LoVo (cell line): Measurements from ENCODE around the gene EFCAB13.

Experiments used
- DNase-seq: peaks from one replicate; pipeline ENCODE4 v3.0.0-alpha.2; 2016; ENCODE audit warnings: low spot score

The EFCAB13 gene

GRCh38 chr17:47295037-47295873 lies 28.5 kb upstream of the EFCAB13 start:
- DNase-seq = no peak

DNA sequence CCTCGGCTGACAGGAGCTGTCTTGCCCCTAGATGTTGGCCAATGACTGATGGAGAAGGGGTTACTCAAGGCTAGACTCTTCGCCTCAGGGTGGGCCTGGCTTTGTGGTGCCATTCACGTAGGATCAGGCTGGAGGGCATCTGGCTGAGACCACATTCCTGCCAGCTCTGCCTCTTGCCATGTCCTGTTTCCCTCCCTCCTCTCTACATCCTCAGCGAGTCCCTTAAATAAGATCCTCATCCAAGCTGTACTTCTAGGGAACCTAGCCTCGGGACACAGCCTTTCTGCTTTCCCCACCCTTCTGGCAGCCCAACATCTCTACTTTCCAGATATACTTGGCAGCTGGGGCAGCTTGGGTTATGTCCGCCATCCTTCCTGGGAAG lies 27.9 kb upstream of the EFCAB13 start:
- DNase-seq = no peak

DNA sequence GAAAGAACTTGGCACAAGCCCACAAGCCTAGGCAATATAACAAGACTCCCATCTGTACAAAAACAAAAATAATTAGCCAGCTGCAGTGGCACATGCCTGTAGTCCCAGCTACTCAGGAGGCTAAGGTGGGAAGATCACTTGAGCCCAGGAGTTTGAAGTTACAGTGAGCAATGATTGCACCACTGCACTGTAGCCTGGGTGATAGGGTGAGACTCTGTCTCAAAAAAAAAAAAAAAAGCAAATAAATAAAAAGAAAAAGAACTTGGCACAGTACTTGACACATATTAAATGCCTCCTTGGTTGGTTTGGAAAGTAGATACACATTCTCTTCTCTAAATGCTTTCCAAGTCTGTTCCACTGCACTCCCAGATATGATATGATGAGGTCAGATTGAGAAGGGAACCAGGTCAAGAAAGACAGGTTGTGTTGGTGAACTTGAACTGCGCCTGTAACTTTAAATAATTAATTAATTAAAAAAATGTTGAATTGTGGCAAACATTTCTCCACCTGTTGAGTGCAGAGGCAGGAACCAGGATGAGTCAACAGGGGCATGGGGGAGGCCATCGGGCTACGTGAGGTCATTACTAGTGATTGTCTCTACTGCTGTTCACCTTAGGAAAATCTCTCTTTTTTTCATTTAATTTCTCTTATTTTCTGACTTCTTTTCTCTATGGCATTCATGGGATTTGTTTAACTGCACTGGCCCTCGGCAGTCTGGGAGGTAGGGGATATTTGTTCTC lies 25.9 kb upstream of the EFCAB13 start:
- DNase-seq = no peak

GRCh38 chr17:47298712-47299111 lies 25.0 kb upstream of the EFCAB13 start:
- DNase-seq = no peak

GRCh38 chr17:47299239-47299910 lies 24.4 kb upstream of the EFCAB13 start:
- no peak for DNase-seq

GRCh38 chr17:47300718-47301117 lies 23.0 kb upstream of the EFCAB13 start:
- no peak for DNase-seq

GRCh38 chr17:47301161-47301560 lies 22.6 kb upstream of the EFCAB13 start:
- DNase-seq = no peak

DNA sequence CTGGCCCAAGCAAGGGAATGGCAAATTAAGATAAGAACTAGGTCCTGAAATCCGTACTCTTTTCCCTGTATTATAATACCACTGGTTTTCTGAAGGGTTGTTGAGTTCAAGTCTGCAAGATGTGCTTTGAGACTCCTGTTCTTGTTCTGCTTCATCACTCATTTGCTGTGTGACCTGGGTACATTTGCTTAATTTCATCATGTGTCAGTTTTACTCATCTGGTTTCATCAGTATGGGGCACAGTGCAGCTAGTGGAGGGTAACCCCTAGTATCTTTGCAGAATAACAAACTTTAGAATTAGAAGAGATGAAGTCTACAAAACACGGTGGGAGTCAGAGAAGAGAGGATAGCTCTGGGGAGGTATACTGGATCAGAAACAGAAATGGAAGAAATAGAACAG lies 21.9 kb upstream of the EFCAB13 start:
- DNase-seq = no peak

- no peak for DNase-seq
Measured at GRCh38 chr17:47304186-47304585, 19.6 kb upstream of the EFCAB13 start.

DNA sequence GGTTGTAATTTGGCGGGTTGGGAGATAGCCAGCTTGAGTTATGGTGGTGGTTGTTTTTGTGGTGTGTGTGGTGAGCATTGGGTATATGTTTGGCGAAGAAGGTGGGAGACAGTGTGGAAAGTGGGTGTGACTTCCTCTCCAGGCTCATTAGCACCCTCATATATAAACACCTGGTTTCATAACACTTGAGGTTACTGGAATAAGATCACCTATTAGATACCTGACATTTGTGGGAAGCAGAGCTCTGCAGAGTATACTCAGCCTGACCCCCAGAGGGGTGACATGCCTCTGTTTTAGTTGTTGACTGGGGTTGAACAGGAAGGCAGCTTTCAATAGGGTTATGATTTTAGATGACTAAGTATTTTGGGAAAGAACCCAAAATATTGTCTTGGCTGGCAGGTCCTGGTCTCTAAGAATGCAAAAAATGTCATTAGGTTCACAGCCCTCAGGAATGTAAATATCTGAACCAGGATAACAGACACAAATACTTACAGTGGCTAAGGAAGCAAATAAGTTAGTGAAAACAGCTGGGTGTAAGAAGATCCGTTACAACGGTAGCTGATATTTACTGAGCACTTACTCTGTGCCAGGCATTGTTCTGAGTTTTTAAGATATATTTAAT lies 18.3 kb upstream of the EFCAB13 start:
- peak; percentile 26 for DNase-seq

DNA sequence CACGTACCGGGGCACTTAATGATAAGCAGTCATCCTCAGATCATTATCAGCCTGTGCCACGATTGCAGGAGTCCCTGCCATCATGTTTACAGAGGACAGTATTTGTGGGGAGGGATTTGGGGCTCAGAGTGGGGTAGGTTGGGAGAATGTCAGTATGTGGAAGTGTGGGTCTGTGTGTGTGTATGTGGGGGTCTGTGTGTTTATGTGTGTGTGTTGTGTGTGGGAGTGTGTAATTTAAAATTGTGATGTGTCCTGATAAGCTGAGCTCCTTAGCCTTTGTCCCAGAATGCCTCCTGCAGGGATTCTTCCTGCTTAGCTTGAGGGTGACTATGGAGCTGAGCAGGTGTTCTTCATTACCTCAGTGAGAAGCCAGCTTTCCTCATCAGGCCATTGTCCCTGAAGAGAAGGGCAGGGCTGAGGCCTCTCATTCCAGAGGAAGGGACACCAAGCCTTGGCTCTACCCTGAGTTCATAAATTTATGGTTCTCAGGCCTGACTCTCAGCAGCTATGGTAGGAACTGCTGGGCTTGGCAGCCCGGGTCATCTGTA lies 13.5 kb upstream of the EFCAB13 start:
- DNase-seq = no peak

GRCh38 chr17:47311420-47311819 lies 12.3 kb upstream of the EFCAB13 start:
- DNase-seq = no peak

DNA sequence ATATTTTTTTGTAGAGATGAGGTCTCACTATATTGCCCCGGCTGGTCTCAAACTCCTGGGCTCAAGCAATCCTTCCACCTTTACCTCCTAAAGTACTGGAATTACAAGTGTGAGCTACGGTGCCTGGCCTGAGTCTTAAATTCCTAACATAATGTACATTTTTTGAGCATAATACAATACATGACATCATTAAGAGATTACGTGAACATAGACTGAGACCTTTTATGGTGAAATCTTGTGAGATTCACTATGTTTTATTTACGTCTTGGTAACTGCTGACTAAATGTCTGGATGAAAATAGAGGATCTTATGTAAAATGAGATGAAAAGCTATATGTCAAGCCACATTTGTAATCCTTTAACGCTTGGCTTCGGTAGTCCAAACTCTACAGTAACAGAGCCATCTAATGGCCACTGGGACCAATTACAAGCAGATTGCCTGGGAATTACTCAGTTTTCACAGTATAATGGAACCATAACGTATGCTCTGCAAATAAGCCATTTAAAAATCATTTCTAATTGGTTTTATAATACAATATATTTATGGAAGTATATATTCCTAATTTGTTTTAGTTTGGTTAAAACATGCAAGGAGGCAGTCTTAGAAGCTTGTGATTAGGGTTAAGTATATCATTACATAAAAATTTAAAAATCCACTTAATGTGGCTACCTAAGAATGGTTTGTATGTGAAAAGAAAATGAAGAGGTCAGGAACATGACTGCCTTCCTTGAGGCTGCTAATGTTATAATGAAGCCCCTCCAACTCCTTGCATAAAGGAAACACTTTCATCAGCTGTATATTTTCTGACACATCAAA lies 8.1 kb upstream of the EFCAB13 start:
- DNase-seq = peak; percentile 74

- peak; percentile 60 for DNase-seq
Measured at GRCh38 chr17:47316311-47316710, 7.4 kb upstream of the EFCAB13 start.

DNA sequence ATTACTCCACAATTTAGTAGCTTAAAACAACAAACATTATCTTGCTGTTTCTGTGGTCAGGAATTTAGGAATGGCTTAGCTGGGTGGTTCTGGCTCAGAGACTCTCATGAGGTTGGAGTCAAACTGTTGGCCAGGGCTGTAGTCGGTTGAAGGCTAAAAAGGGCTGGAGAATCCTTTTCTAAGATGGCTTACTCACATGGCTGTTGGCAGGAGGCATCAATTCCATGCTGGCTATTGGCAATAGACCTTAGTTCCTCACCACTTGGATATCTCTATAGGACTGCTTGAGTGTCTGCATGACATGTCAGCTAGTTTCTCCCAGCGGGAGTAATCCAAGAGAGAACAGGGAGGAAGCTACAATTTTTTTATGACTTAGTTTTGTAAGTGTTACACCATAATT lies 6.6 kb upstream of the EFCAB13 start:
- DNase-seq = no peak

DNA sequence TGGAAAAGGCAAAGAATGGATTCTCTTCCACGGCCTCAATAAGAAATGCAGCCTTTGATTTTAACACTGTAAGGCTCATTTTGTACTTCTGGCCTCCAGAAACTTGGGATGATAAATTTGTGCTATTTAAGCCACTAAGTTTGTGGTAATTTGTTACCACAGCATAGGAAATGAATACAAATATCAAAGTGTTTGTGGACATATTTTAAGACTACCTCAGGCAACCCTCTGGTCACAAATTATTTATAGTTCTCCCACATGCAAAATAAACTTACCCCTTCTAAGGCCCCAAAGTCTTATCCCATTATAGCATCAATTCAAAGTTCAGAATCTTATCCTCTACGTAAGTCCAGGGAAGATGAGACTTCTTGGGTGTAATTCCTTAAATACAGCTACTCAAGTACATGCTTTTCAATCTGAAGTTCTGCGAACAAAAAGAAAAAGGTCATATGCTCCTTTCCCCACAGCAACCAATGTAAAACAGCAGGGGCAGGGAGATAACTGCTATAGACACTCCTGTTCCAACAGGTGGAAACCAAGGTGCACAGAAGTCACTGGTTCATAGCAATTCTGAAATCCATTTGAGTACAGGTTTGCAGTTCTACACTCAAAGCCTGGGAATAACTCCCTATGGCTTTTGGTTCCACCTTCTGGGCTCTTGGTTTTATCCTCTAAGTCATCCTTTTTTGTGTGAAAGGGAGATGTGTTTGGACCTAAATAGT lies 5.4 kb upstream of the EFCAB13 start:
- DNase-seq = no peak

DNA sequence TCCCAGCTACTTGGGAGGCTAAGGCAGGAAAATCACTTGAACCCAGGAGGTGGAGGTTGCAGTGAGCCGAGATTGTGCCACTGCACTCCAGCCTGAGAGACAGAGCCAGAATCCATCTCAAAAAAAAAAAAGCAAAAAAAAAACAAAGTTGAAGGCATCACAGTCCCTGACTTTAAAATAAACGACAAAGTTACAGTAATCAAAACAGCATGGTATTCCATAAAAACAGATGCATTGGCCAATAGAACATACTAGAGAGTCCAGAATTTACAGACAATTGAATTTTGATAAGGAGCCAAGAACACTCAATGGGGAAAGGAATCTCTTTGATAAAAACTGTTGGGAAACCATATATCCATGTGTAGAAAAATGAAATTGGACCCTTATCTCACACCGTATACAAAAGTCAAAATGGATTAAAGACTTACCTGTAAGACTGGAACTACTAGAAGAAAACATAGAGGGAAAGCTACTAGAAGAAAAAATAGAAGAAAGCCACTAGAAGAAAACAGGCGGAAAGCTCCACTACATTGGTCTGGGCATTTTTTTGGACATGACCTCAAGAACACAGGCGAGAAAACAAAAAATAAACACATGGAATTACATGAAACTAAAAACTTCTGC lies 2.8 kb upstream of the EFCAB13 start:
- no peak for DNase-seq

DNA sequence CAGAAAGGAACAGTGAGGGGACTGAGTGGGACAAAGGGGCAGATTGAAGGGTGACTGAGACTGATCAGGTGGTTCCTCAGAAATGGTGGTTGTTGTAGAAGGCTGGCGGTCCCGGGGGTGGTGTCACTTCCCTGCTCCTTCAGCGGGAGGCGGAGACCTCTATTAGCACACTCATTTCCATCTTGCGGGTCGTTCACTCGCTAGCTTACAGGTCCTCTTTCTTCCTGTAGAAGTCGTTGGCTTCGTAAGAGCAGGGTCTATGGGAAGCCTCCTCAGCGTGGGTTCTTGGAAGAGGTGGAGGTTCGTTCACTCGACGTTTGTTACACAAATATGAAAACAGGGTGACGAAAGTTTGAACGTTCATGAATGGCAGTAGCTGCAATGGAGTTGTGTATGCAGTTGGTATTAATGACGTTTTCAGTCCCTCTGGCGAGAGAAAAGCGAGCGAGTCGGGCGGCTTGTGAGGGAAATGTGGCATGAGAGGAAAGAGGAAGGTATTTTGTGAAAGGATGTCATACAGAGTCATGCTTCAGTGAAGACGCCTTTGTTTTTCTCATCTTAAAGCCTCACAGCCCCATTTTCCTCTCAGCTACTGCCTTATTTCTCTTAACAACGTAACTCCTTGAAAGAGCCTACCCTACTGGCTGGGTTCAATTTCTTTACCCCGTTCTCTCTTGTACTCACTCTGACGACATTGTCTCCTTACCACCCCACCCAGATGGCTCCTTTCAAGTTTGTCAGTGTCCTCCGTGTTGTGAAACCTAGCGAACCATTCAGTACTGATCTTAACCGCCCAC lies 667 bp downstream of the EFCAB13 start:
- DNase-seq = peak; percentile 35

DNA sequence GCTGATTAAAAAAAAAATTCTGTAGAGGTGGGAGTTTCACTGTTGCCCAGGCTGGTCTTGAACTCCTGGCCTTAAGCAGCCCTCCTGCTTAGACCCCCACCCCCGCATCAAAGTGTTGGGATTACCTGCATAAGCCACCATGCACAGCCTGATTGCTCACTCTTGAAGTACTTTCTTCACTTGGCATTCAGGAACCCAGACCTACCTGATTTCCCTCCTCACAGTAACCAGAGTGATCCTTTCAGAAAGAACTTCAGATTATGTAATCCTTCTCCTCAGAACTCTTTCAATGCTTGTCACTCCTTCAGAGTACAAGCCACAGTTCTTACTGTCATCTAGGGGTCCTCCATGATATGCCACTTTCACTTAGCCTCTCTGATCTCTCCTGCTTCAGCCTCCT lies 1.4 kb downstream of the EFCAB13 start:
- DNase-seq = no peak
